Thyroid gland (tissue), 4 donors: ENCODE results near the gene GCN1.

Source experiments
- POLR2A ChIP-seq, 2 donors: fragments of 450-650 bp; IDR thresholded peaks; one replicate each; pipeline ENCODE4 v1.6.1; 2017; ENCODE audit warnings: antibody characterized with exemption in 2 of 2, mild to moderate bottlenecking in 2 of 2, moderate library complexity in 1 of 2
- TF ChIP-seq, protein P1 (sequence below), 6 experiments: fragments of 200-600 bp in 3 of 6; fragments of 450-650 bp in 3 of 6; sonication (generic) in 3 of 6; IDR thresholded peaks; one replicate each; pipeline ENCODE4 v1.5.1; 2016 to 2019; ENCODE audit warnings: antibody characterized with exemption in 6 of 6, mild to moderate bottlenecking in 2 of 6, inconsistent platforms in 1 of 6, moderate library complexity in 1 of 6

DNA sequence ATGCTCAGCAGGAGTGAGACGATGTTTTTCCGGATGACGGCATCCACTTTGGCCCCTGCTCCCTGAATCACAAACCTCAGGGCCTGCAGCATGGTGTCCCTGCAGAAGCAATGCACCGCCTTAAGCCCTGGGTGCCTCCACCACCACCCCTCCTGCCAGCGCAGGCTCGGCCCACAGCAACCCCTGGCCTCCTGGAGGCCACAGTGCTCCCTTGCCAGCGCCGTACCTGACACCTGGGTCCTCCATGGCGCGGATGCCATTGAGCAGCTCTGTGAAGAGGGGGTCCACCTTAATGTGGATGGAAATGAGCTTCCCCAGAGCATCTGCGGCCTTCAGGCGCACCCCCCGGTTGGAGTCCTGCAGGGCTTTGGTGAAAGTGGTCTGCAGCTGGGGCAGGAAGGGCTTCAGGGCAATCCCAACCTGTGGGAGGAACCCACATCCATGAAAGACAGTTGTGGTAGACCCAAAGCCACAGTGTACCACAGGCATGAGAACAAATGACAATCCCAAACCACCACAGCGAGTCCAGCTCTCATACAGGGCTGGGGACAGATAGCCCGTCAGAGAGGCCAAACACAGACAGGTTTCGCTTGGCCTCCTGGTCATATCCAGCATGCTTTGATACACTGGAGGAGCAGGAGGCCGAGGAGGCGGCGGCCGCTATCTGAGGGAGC lies 60.1 kb downstream of the GCN1 start:
- no peak for TF ChIP-seq POLR2A (IDR thresholded peaks at IDR 0.05)
- TF ChIP-seq, protein P1, sequence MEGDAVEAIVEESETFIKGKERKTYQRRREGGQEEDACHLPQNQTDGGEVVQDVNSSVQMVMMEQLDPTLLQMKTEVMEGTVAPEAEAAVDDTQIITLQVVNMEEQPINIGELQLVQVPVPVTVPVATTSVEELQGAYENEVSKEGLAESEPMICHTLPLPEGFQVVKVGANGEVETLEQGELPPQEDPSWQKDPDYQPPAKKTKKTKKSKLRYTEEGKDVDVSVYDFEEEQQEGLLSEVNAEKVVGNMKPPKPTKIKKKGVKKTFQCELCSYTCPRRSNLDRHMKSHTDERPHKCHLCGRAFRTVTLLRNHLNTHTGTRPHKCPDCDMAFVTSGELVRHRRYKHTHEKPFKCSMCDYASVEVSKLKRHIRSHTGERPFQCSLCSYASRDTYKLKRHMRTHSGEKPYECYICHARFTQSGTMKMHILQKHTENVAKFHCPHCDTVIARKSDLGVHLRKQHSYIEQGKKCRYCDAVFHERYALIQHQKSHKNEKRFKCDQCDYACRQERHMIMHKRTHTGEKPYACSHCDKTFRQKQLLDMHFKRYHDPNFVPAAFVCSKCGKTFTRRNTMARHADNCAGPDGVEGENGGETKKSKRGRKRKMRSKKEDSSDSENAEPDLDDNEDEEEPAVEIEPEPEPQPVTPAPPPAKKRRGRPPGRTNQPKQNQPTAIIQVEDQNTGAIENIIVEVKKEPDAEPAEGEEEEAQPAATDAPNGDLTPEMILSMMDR (IDR thresholded peaks at IDR 0.05) = no peak
